ENCODE data around the gene TTC3. TPM values are rescaled to one million over a fixed set of nuclear protein-coding genes. Genes with fewer than 3 reads are reported as not detected.

The TTC3 gene
- total RNA-seq, 1 donor: 372 TPM

DNA sequence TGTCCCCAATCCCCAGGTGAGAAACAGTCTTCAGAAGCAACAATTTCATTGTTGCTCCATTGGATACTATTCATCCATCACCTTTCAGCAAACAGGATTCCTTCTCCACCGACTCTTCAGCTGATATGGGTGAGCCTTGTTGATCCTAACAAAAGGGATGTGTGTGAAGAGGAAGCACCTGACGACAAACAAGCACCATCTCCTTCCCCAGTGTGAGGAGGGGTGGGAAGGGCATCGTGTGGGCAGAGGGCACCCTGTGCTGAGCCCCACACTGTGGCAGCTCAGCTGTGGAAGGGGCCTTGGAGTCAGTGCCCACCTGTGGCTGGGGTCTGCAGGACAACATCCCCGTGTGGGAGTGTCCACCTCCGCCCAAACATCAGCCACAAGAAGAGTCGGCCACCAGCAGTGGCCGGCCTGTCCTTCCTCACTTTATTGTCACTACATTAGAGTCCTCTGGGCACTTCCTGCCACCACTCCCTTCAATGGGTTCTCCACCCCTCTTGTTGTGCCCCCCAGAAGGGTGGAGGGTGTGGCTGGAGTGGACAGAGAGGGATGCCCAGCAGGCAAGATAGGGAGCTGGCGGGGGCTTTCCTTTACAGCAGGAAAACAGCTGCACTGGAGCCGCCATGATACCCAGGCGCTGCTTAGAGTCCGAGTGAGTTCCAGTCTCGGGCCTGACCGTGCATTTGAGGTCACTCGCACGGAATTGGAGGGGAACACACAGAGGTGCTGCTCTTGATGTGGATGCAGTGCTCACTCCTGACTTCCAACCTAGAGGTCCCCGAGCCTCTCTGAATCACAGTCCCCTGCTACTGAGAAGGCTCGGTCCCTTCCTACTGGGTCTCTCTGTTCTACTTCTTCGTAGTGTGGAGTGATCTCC, 153.2 kb downstream of the TTC3 start:
- H3K4me3 ChIP-seq (ENCODE audit: low read depth, low read length): no peak overlapping the region
- DNase-seq (ENCODE audit: low read depth): no peak
- TF ChIP-seq, protein P1, sequence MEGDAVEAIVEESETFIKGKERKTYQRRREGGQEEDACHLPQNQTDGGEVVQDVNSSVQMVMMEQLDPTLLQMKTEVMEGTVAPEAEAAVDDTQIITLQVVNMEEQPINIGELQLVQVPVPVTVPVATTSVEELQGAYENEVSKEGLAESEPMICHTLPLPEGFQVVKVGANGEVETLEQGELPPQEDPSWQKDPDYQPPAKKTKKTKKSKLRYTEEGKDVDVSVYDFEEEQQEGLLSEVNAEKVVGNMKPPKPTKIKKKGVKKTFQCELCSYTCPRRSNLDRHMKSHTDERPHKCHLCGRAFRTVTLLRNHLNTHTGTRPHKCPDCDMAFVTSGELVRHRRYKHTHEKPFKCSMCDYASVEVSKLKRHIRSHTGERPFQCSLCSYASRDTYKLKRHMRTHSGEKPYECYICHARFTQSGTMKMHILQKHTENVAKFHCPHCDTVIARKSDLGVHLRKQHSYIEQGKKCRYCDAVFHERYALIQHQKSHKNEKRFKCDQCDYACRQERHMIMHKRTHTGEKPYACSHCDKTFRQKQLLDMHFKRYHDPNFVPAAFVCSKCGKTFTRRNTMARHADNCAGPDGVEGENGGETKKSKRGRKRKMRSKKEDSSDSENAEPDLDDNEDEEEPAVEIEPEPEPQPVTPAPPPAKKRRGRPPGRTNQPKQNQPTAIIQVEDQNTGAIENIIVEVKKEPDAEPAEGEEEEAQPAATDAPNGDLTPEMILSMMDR (IDR thresholded peaks at IDR 0.05; ENCODE audit: insufficient read depth, low read length): no peak

GRCh38 chr21:37227071-37228002, 154.3 kb downstream of the TTC3 start:
- TF ChIP-seq, protein P1 (IDR thresholded peaks at IDR 0.05; ENCODE audit: insufficient read depth, low read length): no peak
- DNase-seq (ENCODE audit: low read depth): no peak
- H3K4me3 ChIP-seq (ENCODE audit: low read depth, low read length): no peak overlapping the region

DNA sequence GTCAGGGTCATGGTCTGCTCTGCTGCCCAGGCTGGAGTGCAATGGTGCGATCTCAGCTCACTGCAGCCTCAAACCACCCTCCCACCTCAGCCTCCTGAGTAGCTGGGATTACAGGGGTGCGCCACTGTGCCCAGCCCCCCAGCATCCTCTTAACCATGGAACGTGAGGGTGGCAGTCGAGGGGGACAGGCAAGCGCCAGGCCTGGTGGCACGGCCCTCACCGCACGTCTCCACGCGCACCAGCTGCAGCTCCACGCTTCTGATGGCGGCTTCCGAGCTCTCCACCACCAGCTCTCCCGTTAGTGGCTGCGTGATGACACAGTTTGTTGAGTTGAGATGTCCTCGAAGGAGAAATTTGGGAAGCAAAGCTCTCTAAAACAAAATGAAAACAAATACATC, 154.9 kb downstream of the TTC3 start:
- TF ChIP-seq, protein P1 (IDR thresholded peaks at IDR 0.05; ENCODE audit: insufficient read depth, low read length): no peak
- no peak for DNase-seq (ENCODE audit: low read depth)
- H3K4me3 ChIP-seq (ENCODE audit: low read depth, low read length): no peak overlapping the region

GRCh38 chr21:37230632-37231248, 157.7 kb downstream of the TTC3 start:
- TF ChIP-seq, protein P1 (IDR thresholded peaks at IDR 0.05; ENCODE audit: insufficient read depth, low read length): no peak
- no peak for DNase-seq (ENCODE audit: low read depth)
- no peak overlapping the region for H3K4me3 ChIP-seq (ENCODE audit: low read depth, low read length)

- TF ChIP-seq, protein P1 (IDR thresholded peaks at IDR 0.05; ENCODE audit: insufficient read depth, low read length): no peak
- DNase-seq (ENCODE audit: low read depth): no peak
- H3K4me3 ChIP-seq (ENCODE audit: low read depth, low read length): no peak overlapping the region
These were observed 158.2 kb downstream of the TTC3 start for GRCh38 chr21:37231249-37231645.

DNA sequence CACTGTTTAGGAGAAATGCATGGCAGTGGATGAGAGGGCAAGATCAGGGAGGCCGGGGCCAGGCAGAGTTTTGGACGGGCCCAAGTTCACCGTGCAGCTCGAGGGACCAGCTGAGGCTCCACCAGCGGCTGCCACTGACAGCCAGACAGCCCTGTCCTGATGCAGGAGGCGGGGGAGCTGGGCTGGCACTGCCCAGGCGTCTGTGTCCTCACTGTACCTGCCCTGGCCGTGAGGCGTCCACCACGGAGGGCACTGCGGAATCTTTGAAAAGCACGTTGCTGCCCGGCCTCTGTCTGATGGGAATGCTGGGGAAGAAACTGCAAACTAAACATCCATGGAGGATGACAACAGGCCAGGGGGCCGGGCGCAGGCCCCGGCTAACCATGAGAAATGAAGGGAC, 158.6 kb downstream of the TTC3 start:
- H3K4me3 ChIP-seq (ENCODE audit: low read depth, low read length): no peak overlapping the region
- TF ChIP-seq, protein P1 (IDR thresholded peaks at IDR 0.05; ENCODE audit: insufficient read depth, low read length): no peak
- DNase-seq (ENCODE audit: low read depth): no peak
